ENCODE measurements around the gene RPP14.

The RPP14 gene

DNA sequence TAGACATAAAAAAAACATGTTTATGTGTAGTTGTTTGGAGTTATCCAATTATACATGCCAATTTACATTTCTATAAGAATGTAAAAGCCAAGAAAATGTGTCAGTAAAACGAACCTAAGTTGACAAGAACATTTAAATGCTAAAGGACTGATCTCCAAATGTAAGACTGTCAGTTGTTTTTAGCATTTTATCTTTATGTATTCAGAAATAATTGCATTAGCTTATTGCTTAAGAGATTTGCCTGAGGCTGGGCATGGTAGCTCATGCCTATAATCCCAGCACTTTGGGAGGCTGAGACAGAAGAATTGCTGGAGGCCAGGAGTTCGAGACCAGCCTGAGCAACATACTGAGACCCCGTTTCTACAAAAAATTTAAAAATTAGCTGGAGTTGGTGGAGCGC, 53.6 kb downstream of the RPP14 start:
- DNase-seq: no peak

DNA sequence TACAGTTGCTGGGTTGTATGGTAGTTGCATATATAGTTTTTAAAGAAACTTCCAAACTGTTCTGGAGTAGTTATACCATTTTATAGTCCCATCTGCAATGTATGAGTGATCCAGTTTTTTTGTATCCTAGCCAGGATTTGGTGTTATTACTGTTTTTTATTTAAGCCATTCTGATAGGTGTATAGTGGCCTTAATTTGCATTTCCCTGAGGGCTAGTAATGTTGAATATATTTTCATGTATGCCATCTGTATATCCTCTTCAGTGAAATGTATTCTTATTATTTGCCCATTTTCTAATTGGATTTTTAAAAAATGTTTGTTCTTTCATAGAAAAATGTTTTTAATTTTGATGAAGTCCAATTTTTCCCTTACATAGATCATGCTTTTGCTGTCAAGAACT, 55.8 kb downstream of the RPP14 start:
- no peak for DNase-seq

DNA sequence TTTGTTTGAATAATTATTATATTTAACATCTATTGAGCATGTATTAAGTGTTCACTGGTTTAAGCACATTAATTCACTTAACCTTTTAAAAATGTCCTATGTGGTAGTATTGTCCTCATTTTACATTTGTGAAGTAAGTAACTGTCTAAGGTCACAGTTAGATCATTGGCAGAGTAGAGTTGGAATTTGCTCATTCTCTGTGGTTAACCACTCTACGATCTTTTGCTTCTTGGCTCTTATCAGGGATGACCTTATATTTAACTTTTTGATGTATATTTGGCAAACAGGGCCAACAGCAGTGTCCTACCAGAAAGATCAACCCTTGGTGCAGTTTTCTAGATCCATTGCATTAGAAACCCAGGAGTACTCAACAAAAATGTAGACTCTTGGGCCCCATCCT, 60.7 kb downstream of the RPP14 start:
- DNase-seq: no peak

DNA sequence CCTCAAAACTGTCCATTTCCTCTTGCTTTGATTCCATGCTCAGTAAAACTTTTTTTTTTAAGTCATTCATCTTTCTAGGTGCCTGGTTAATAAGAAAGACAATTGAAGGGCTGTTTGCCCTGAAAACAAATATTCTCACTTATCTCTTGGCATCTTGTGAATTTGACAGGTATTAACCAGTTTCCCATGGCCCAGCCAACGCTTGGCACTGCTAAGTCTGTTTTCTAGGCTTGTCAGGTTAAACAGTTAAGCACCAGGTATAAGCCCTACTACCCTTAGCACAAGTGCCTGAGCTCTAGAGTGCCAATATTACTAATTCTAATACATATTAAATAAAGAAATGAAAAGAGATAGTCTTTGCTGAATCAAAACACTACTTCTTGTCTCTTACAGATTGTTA, 63.0 kb downstream of the RPP14 start:
- no peak for DNase-seq

All from NCI-H510A (cell line).